ENCODE measurements around the gene CER1. TPM values are rescaled to one million over a fixed set of nuclear protein-coding genes. Genes with fewer than 3 reads are reported as not detected.

Gene CER1
- total and polyA plus RNA-seq, 12 donors = 0.30 to 0.35 TPM; not detected in 10

DNA sequence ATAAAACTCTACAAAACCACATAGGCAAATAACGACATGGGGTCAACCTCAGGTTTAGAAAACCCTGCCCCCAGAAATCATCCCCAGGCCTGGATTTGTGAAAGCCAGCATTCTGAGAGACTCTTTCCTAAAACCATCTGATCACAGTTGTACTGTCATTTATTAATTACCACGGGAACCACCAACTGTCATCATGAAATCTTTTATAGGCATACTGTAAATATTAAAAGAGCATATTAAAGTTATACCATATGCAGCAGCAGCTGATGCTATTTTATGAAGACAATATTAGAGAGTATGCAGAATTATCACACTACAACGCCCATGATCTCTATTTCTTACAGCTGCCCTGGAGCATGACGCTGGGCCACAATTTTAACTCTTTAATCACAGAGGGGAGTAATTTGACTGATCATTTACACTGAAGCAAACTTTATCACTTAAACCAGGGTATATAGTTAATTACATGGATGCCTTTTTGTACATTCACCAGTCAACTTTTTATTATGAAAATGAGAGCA lies 20.3 kb downstream of the CER1 start:
- intact Hi-C loops (cut with DNase I) = no loop called here
- Histone ChIP-seq H3K36me3 (no peaks in the 10 kb centered on the region), H3K4me3 (no peak overlapping the region), H3K9me3 (peaks cover 0 to 34% (median 25%) of the 10 kb centered on the region in 11 donors), H3K27me3 (peaks cover 0 to 18% (median 0%) of the 10 kb centered on the region in 7 donors), H3K4me1 (no peaks in the 10 kb centered on the region), H3K27ac (no peak overlapping the region)
- DNase-seq (no peak), ATAC-seq (no peak)
- WGBS, 2 donors = 56 to 58% methylated on average over 4 of the region's 4 CpGs
- TF ChIP-seq, protein P1, sequence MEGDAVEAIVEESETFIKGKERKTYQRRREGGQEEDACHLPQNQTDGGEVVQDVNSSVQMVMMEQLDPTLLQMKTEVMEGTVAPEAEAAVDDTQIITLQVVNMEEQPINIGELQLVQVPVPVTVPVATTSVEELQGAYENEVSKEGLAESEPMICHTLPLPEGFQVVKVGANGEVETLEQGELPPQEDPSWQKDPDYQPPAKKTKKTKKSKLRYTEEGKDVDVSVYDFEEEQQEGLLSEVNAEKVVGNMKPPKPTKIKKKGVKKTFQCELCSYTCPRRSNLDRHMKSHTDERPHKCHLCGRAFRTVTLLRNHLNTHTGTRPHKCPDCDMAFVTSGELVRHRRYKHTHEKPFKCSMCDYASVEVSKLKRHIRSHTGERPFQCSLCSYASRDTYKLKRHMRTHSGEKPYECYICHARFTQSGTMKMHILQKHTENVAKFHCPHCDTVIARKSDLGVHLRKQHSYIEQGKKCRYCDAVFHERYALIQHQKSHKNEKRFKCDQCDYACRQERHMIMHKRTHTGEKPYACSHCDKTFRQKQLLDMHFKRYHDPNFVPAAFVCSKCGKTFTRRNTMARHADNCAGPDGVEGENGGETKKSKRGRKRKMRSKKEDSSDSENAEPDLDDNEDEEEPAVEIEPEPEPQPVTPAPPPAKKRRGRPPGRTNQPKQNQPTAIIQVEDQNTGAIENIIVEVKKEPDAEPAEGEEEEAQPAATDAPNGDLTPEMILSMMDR (IDR thresholded peaks at IDR 0.05) = no peak

DNA sequence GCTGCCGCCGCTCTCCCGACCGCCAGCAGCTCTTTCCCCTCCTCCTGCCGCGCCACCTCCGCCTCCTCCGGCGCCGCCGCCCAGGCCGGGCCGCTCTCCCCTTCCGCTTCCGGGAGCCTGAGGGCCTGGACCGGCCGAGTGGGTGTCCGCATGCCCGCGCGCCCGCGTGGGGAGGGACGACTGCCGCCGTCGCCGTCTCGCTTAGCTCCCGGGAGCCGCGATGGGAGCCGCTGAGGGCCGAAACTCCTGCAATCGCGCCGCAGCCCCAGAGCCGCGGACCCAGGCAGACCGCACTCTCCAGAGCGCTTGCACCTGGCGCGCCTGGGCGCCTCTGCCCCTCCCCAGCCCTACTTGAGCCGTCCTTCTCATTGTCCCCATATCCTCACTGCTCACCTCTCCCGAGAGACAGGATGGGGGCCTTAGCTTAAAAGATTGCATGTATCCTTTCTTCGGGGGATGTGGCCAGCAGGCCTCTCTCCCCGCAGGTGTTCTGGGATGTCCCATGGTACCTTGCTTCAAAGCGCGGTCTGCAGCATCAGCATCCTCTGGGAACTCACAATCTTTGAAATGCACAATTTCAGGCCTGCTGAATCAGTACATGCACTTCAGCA lies 29.2 kb downstream of the CER1 start, which contains the start of gene ZDHHC21:
Gene ZDHHC21, minus strand, starts transcription at position 182 of the 611 bp plus-strand sequence. CDS start 19,092 bp downstream, outside the sequence.
- Histone ChIP-seq H3K4me3 (peak within 1 kb of the TSS; percentile 75 to 86 (median 81)), H3K27me3 (peaks cover 0 to 4% (median 0%) of the 10 kb centered on the region in 7 donors), H3K36me3 (peaks cover 0 to 20% (median 2%) of the 10 kb centered on the region in 9 donors), H3K4me1 (peaks cover 0 to 25% (median 15%) of the 10 kb centered on the region in 9 donors), H3K27ac (peak within 1 kb of the TSS; percentile 10 to 76 (median 62)), H3K9me3 (no peaks in the 10 kb centered on the region)
- intact Hi-C loops (cut with DNase I) = no loop called here
- ATAC-seq (peak; percentile 95 to 99 (median 97)), DNase-seq (peak; percentile 75 to 82)
- TF ChIP-seq, protein P1 (IDR thresholded peaks at IDR 0.05) = no peak
- 2 to 3% methylated on average over 36 to 50 of the region's 50 CpGs for WGBS, 2 donors

DNA sequence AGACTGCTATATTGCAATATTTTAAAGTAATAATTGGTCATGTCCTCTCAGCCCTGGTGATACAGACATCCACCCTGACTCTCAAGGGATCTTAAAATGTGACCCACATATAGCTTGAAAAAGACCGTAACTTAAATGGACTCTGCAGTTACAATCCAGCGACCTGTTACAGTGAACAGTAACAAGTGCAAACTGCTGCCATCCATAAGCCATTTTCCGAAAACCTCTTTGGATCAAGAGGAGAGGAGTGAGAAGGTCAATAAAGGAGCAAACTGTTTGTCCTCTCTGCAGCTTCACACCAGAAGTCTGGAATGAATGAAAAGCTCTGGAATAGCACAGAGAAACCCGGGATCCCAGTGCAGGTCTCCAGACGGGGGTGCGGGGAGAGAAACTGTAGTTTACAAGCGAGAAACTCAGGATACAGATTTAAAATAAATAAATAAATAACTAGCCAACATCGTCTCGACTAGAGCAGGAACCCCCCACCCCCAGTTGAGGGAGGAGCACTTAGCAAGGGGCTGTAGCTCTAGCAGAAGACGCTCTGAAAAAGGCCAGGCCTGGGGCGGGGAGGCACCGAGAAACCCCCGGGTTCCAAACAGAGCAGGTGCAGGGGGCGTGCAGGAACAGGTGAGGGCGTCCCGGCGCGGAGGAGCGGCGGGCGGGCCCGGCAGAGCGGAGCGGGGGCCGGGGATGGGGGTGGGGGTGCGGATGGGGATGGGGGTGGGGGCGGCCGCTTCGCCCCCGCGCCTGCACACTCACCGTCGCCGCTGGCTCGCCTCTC lies 29.9 kb downstream of the CER1 start:
- intact Hi-C loops (cut with DNase I) = no loop called here
- Histone ChIP-seq H3K27me3 (peaks cover 0 to 4% (median 0%) of the 10 kb centered on the region in 7 donors), H3K36me3 (peaks cover 0 to 27% (median 8%) of the 10 kb centered on the region in 9 donors), H3K4me1 (peaks cover 0 to 25% (median 15%) of the 10 kb centered on the region in 9 donors), H3K4me3 (peak overlapping the region; percentile 75 to 86 (median 81)), H3K9me3 (no peaks in the 10 kb centered on the region), H3K27ac (peak overlapping the region; percentile 10 to 76 (median 62))
- DNase-seq (peak in 1 of 2 donors; percentile 7), ATAC-seq (peak in 5 of 8 donors; percentile 7 to 81 (median 36))
- WGBS, 2 donors = 1 to 2% methylated on average over 22 to 35 of the region's 35 CpGs
- TF ChIP-seq, protein P1 (IDR thresholded peaks at IDR 0.05) = peak in 2 of 9 donors; percentile 8 to 11

Data from heart right ventricle (tissue), 16 donors.